Loucy (cell line): ENCODE measurements around the gene SLC26A1.

Experiments
- H2AFZ ChIP-seq: fragments of 200-600 bp; sonication (generic); 2 replicates; pipeline ENCODE4 v1.6.0; 2016; ENCODE audit warnings: antibody characterized with exemption, mild to moderate bottlenecking, low read length, moderate library complexity
- H3F3A ChIP-seq: fragments of 200-600 bp; 2 replicates; pipeline ENCODE4 v1.6.0; 2016; ENCODE audit warnings: antibody characterized with exemption, low read depth, mild to moderate bottlenecking
- H3K27me3 ChIP-seq: fragments of 200-600 bp; sonication (generic); 2 replicates; pipeline ENCODE4 v1.6.1; 2014; ENCODE audit warnings: low read length, mild to moderate bottlenecking; ENCODE audit not compliant: insufficient read depth, poor library complexity, severe bottlenecking
- H3K36me3 ChIP-seq: fragments of 200-600 bp; sonication (generic); 2 replicates; pipeline ENCODE4 v1.6.1; 2016; ENCODE audit warnings: low read length; ENCODE audit not compliant: insufficient read depth
- H3K4me1 ChIP-seq: fragments of 200-600 bp; sonication (generic); 2 replicates; pipeline ENCODE4 v1.5.1; 2014; ENCODE audit warnings: low read length, mild to moderate bottlenecking; ENCODE audit not compliant: insufficient read depth, poor library complexity, severe bottlenecking
- H3K4me2 ChIP-seq: fragments of 200-600 bp; sonication (generic); 2 replicates; pipeline ENCODE4 v1.6.0; 2014; ENCODE audit warnings: antibody characterized with exemption, low read length, low read depth, mild to moderate bottlenecking; ENCODE audit not compliant: poor library complexity, severe bottlenecking
- H3K4me3 ChIP-seq: fragments of 200-600 bp; sonication (generic); 2 replicates; pipeline ENCODE4 v1.5.1; 2014; ENCODE audit warnings: low read length, mild to moderate bottlenecking, mixed read lengths; ENCODE audit not compliant: poor library complexity, severe bottlenecking
- H3K79me2 ChIP-seq: fragments of 200-600 bp; sonication (generic); 2 replicates; pipeline ENCODE4 v1.6.1; 2014; ENCODE audit warnings: low read length; ENCODE audit not compliant: insufficient read depth
- H3K9ac ChIP-seq: fragments of 200-600 bp; sonication (generic); 2 replicates; pipeline ENCODE4 v1.6.0; 2014; ENCODE audit warnings: mild to moderate bottlenecking, low read depth, low read length, moderate library complexity; ENCODE audit not compliant: poor library complexity, severe bottlenecking
- H3K9me2 ChIP-seq: fragments of 200-600 bp; sonication (generic); replicated peaks from 2 replicates; pipeline ENCODE4 v1.6.1; 2016; ENCODE audit warnings: low read depth, low read length, mixed read lengths
- H3K9me3 ChIP-seq: fragments of 200-600 bp; sonication (generic); 2 replicates; pipeline ENCODE4 v1.6.1; 2014; ENCODE audit warnings: mild to moderate bottlenecking, antibody characterized with exemption, low read length, low read depth; ENCODE audit not compliant: insufficient read depth
- H4K20me1 ChIP-seq: fragments of 200-600 bp; sonication (generic); 2 replicates; pipeline ENCODE4 v1.6.0; 2014; ENCODE audit warnings: antibody characterized with exemption, low read length, mild to moderate bottlenecking; ENCODE audit not compliant: insufficient read depth, poor library complexity, severe bottlenecking
- EZH2phosphoT487 ChIP-seq: fragments of 200-600 bp; IDR thresholded peaks from 2 replicates; pipeline ENCODE4 v1.6.1; 2018; ENCODE audit warnings: antibody characterized with exemption, mild to moderate bottlenecking, moderate library complexity, borderline replicate concordance
- TF ChIP-seq, protein P1 (sequence below): fragments of 200-600 bp; sonication (generic); conservative IDR thresholded peaks from 2 replicates; pipeline ENCODE4 v1.5.1; 2014; ENCODE audit warnings: mild to moderate bottlenecking, antibody characterized with exemption, low read length

Gene SLC26A1

DNA sequence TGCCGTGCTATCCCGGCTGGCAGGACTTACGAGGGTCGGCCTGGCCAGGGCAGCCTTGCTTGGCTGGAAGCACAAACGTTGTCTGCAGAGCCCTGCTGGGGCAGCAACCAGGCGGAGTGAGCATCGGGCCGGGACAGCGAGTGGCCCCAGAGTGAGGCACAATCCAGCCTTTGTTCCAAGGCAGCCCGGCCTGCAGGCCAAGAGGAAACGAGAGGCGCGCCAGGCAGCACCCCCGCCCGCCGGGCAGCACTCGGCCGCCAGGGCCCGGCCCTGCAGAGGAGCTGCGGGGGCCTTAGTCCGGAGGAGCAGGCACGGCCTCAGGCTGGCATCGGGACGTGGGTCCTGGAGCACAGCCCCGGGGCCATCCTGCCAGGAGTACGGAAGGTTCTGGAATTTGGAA lies 42.3 kb upstream of the SLC26A1 start:
- H3K4me2 ChIP-seq, result no peak overlapping the region
- H3K4me1 ChIP-seq, result no peaks in the 10 kb centered on the region
- no peaks in the 10 kb centered on the region for H3K79me2 ChIP-seq
- no peaks in the 10 kb centered on the region for H3F3A ChIP-seq
- H2AFZ ChIP-seq, result no peak overlapping the region
- no peak overlapping the region for H3K4me3 ChIP-seq
- no peak for TF ChIP-seq EZH2phosphoT487
- TF ChIP-seq, protein P1, sequence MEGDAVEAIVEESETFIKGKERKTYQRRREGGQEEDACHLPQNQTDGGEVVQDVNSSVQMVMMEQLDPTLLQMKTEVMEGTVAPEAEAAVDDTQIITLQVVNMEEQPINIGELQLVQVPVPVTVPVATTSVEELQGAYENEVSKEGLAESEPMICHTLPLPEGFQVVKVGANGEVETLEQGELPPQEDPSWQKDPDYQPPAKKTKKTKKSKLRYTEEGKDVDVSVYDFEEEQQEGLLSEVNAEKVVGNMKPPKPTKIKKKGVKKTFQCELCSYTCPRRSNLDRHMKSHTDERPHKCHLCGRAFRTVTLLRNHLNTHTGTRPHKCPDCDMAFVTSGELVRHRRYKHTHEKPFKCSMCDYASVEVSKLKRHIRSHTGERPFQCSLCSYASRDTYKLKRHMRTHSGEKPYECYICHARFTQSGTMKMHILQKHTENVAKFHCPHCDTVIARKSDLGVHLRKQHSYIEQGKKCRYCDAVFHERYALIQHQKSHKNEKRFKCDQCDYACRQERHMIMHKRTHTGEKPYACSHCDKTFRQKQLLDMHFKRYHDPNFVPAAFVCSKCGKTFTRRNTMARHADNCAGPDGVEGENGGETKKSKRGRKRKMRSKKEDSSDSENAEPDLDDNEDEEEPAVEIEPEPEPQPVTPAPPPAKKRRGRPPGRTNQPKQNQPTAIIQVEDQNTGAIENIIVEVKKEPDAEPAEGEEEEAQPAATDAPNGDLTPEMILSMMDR, result no peak
- no peaks in the 10 kb centered on the region for H4K20me1 ChIP-seq
- no peaks in the 10 kb centered on the region for H3K9me2 ChIP-seq
- no peaks in the 10 kb centered on the region for H3K36me3 ChIP-seq
- no peaks in the 10 kb centered on the region for H3K27me3 ChIP-seq
- H3K9me3 ChIP-seq, result no peaks in the 10 kb centered on the region
- no peak overlapping the region for H3K9ac ChIP-seq

DNA sequence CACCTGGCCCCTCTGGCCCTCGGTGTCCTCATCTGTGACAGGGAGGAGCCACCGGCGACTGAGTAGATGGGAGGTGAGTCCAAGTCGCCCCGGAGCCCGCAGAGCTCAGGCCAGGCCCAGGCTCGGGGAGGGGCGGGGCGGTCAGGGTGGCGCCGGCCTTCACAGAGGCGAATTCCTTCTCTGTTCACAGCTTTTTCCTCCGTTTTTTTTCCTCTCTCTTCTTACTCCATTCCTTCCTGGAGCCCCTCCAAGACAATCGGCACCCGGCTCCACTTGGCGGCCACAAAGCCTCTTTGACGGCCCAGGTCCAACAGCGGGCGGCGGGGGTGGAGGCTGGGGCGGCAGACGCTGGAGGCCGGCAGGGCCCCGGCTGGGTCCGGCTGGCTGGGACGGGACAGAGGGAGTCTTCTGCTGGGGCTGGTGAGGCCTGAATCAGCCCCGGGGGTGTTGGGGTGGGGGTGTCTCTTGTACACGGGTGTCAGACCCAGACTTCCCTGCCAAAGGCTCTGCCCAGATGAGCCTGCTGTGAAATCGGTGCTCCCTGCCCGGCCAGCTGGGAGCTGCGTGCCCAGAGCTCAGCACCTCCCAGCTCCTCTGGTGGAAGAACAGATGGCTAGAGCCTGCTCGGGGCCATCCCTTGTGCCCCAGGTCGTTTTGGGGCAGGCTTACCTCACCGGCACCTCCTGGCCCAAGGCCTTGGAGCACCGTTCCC lies 40.8 kb upstream of the SLC26A1 start:
- Histone ChIP-seq H3K9me2 (no peaks in the 10 kb centered on the region), H3K4me1 (no peaks in the 10 kb centered on the region), H3K4me2 (no peak overlapping the region), H3K36me3 (no peaks in the 10 kb centered on the region), H3K79me2 (no peaks in the 10 kb centered on the region), H4K20me1 (no peaks in the 10 kb centered on the region), H3K9me3 (no peaks in the 10 kb centered on the region), H3K27me3 (no peaks in the 10 kb centered on the region), H3K4me3 (no peak overlapping the region), H3F3A (no peaks in the 10 kb centered on the region), H2AFZ (no peak overlapping the region), H3K9ac (no peak overlapping the region)
- no peak for TF ChIP-seq EZH2phosphoT487
- TF ChIP-seq, protein P1, result no peak

DNA sequence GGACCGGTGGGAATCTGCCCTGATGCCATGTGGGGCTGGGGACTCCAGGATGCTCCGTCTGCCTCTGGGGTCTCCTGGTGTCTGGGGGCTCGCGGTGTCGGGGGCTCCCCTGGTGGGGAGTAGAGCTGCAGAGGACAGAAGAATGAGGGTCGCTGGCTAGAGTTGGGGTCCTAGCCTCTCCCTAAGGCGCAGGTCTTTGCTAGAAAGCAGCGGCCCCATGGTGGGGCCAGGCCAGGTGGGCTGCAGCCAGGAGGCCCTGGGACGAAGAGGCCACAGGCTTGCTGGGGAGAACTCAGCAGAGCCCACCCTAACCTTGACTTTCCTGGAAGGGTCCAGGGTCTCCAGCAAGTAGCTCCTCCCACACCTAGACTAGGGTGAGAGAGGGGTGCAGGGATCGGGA lies 39.7 kb upstream of the SLC26A1 start:
- no peaks in the 10 kb centered on the region for H3K36me3 ChIP-seq
- H3K4me1 ChIP-seq, result no peaks in the 10 kb centered on the region
- H2AFZ ChIP-seq, result no peak overlapping the region
- no peaks in the 10 kb centered on the region for H3K9me3 ChIP-seq
- H3K27me3 ChIP-seq, result no peaks in the 10 kb centered on the region
- no peaks in the 10 kb centered on the region for H3F3A ChIP-seq
- no peak overlapping the region for H3K4me3 ChIP-seq
- no peaks in the 10 kb centered on the region for H3K79me2 ChIP-seq
- H3K9ac ChIP-seq, result no peak overlapping the region
- H4K20me1 ChIP-seq, result no peaks in the 10 kb centered on the region
- no peak overlapping the region for H3K4me2 ChIP-seq
- no peaks in the 10 kb centered on the region for H3K9me2 ChIP-seq
- TF ChIP-seq, protein P1, result no peak
- TF ChIP-seq EZH2phosphoT487, result no peak
